GM12892 (cell line): Measurements from ENCODE around the gene SH3RF2.

ENCODE experiments used
- POLR2A ChIP-seq: IDR thresholded peaks from 2 replicates; pipeline ENCODE4 v1.6.1; 2011; ENCODE audit warnings: low read depth, low read length, control low read depth
- POLR2AphosphoS5 ChIP-seq: IDR thresholded peaks from 2 replicates; pipeline ENCODE4 v1.6.1; 2011; ENCODE audit warnings: low read depth, low read length, control low read depth
- TAF1 ChIP-seq: IDR thresholded peaks from 2 replicates; pipeline ENCODE4 v1.6.1; 2011; ENCODE audit warnings: low read depth, mild to moderate bottlenecking, control low read depth, low read length, borderline replicate concordance

DNA sequence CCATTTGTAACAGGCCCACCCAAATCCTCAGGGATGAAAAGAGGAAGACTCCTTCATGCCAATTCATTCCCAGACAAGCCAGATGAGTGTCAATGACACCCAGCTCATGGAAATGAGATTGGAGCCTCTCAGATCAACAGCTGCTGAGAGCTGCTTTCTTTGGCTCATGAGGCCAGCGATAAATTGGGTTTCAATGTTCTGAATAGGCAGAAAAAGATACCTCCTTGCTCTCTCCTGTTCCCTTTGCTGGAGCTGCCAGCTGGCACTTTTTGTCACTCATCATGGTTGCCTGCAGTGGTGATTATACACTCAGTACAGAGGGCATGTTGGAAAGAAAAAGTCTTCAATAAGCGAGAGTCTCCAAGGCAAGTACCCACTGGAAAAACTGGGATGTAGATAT is 47.1 kb downstream of the SH3RF2 start:
- TF ChIP-seq POLR2AphosphoS5, result no peak
- no peak for TF ChIP-seq POLR2A
- no peak for TF ChIP-seq TAF1
